Activated CD8-positive, alpha-beta T cell treated with anti-CD3 and anti-CD28 coated beads for 36 hours (primary cell): ENCODE measurements around the gene EPHB3. TPM values are rescaled to one million over a fixed set of nuclear protein-coding genes. Genes with fewer than 3 reads are reported as not detected.

Experiments used
- ATAC-seq: fragments of 200-7000 bp; cut with Tn5 transposase; one replicate; pipeline ENCODE4 v1.10.0; 2021; ENCODE audit warnings: mild to moderate bottlenecking, moderate library complexity
- CTCF ChIA-PET: fragments of 350-600 bp; sonication (Branson Sonifier 250); formaldehyde crosslinking; loops from one replicate; lab custom pipeline; 2021; ENCODE audit warnings: antibody characterized with exemption; lab: Charles Lee
- POLR2A ChIA-PET: fragments of 350-600 bp; sonication (Branson Sonifier 250); formaldehyde crosslinking; loops from one replicate; lab custom pipeline; 2021; ENCODE audit warnings: antibody characterized with exemption; lab: Charles Lee
- DNase-seq: peaks from one replicate; pipeline ENCODE4 v3.0.0-alpha.2; 2020
- H3K27ac Mint-ChIP-seq: one replicate; pipeline ENCODE4 v1.8.0; 2021; ENCODE audit warnings: mild to moderate bottlenecking, mixed read lengths
- H3K27me3 Mint-ChIP-seq: one replicate; pipeline ENCODE4 v1.8.0; 2021; ENCODE audit warnings: mixed read lengths
- H3K36me3 Mint-ChIP-seq: one replicate; pipeline ENCODE4 v1.8.0; 2021; ENCODE audit warnings: low read depth, mixed read lengths
- H3K4me1 Mint-ChIP-seq: one replicate; pipeline ENCODE4 v1.8.0; 2021; ENCODE audit warnings: low read depth, mixed read lengths
- H3K4me3 Mint-ChIP-seq: one replicate; pipeline ENCODE4 v1.8.0; 2021; ENCODE audit warnings: mild to moderate bottlenecking, moderate library complexity, mixed read lengths
- H3K9me3 Mint-ChIP-seq: one replicate; pipeline ENCODE4 v1.8.0; 2021; ENCODE audit warnings: mixed read lengths
- CTCF ChIP-seq: fragments of 200-600 bp; IDR thresholded peaks from one replicate; pipeline ENCODE4 v1.8.0; 2022; ENCODE audit warnings: antibody characterized with exemption, mild to moderate bottlenecking
- intact Hi-C: fragments of 100-400 bp; cut with micrococcal nuclease; formaldehyde crosslinking; loops from one replicate; pipeline ENCODE4 v1.10.0; 2022
- total RNA-seq, 2 experiments: library from RNA; stranded (reverse); gene quantifications; one replicate each; pipeline ENCODE4 v1.2.3, GENCODE V29; 2021

The EPHB3 gene
- total RNA-seq, 2 experiments from 2014 or later, result 0.07 TPM; not detected in 1

GRCh38 chr3:184543256-184543655 lies 18.3 kb upstream of the EPHB3 start:
- H3K9me3 Mint-ChIP-seq, result no peaks in the 10 kb centered on the region
- peaks cover 28% of the 10 kb centered on the region for H3K27me3 Mint-ChIP-seq
- H3K4me1 Mint-ChIP-seq, result peaks cover 4% of the 10 kb centered on the region
- ATAC-seq (no peak), DNase-seq (no peak)
- CTCF ChIA-PET, result interaction anchor here (1.0 to 9.6 kb wide), 11 partner anchors 21 to 193 kb away, joined by 3 to 104 read pairs (median 8); no protein-coding TSS in a partner anchor
- POLR2A ChIA-PET, result no interaction called here
- no peak overlapping the region for H3K27ac Mint-ChIP-seq
- no peak overlapping the region for H3K4me3 Mint-ChIP-seq
- intact Hi-C loops, result no loop called here
- no peak for TF ChIP-seq CTCF
- H3K36me3 Mint-ChIP-seq, result no peaks in the 10 kb centered on the region

- H3K36me3 Mint-ChIP-seq, result no peaks in the 10 kb centered on the region
- H3K4me3 Mint-ChIP-seq, result no peak overlapping the region
- H3K9me3 Mint-ChIP-seq, result no peaks in the 10 kb centered on the region
- DNase-seq (peak; percentile 83), ATAC-seq (peak; percentile 89)
- H3K27ac Mint-ChIP-seq, result no peak overlapping the region
- TF ChIP-seq CTCF, result peak; percentile 86
- peaks cover 4% of the 10 kb centered on the region for H3K4me1 Mint-ChIP-seq
- intact Hi-C loops, result loop anchor here (1.0 to 2.0 kb wide), 2 partner anchors 75 to 125 kb away; no protein-coding TSS in a partner anchor
- peaks cover 28% of the 10 kb centered on the region for H3K27me3 Mint-ChIP-seq
- ChIA-PET CTCF (interaction anchor here (1.4 to 9.6 kb wide), 9 partner anchors 24 to 194 kb away, joined by 3 to 104 read pairs (median 6); no protein-coding TSS in a partner anchor), POLR2A (no interaction called here)
These were observed 17.6 kb upstream of the EPHB3 start for GRCh38 chr3:184543843-184544512.

GRCh38 chr3:184544513-184544861 lies 17.1 kb upstream of the EPHB3 start:
- H3K27ac Mint-ChIP-seq, result no peak overlapping the region
- ChIA-PET POLR2A (no interaction called here), CTCF (interaction anchor here (1.2 to 9.6 kb wide), 9 partner anchors 23 to 194 kb away, joined by 3 to 104 read pairs (median 5); no protein-coding TSS in a partner anchor)
- no peaks in the 10 kb centered on the region for H3K9me3 Mint-ChIP-seq
- H3K36me3 Mint-ChIP-seq, result no peaks in the 10 kb centered on the region
- no peak for DNase-seq
- TF ChIP-seq CTCF, result no peak
- peaks cover 4% of the 10 kb centered on the region for H3K4me1 Mint-ChIP-seq
- no peak for ATAC-seq
- intact Hi-C loops, result loop anchor here (1.0 to 2.0 kb wide), 2 partner anchors 75 to 126 kb away; no protein-coding TSS in a partner anchor
- no peak overlapping the region for H3K4me3 Mint-ChIP-seq
- peaks cover 28% of the 10 kb centered on the region for H3K27me3 Mint-ChIP-seq

- no peak overlapping the region for H3K4me3 Mint-ChIP-seq
- H3K36me3 Mint-ChIP-seq, result no peaks in the 10 kb centered on the region
- H3K4me1 Mint-ChIP-seq, result peaks cover 6% of the 10 kb centered on the region
- ChIA-PET CTCF (interaction anchor here (0.8 to 1.7 kb wide), 7 partner anchors 8 to 192 kb away, joined by 3 to 6 read pairs (median 4); no protein-coding TSS in a partner anchor), POLR2A (no interaction called here)
- DNase-seq (no peak), ATAC-seq (no peak)
- H3K9me3 Mint-ChIP-seq, result no peaks in the 10 kb centered on the region
- H3K27ac Mint-ChIP-seq, result no peak overlapping the region
- no peak for TF ChIP-seq CTCF
- intact Hi-C loops, result loop anchor here (2.0 kb wide), 1 partner anchor 127 kb away; no protein-coding TSS in a partner anchor
- peaks cover 28% of the 10 kb centered on the region for H3K27me3 Mint-ChIP-seq
These were observed 15.8 kb upstream of the EPHB3 start for GRCh38 chr3:184545769-184546168.

GRCh38 chr3:184546252-184546651 lies 15.3 kb upstream of the EPHB3 start:
- ATAC-seq (no peak), DNase-seq (no peak)
- Mint-ChIP-seq H3K4me1 (peaks cover 6% of the 10 kb centered on the region), H3K9me3 (no peaks in the 10 kb centered on the region), H3K27ac (no peak overlapping the region), H3K27me3 (peaks cover 26% of the 10 kb centered on the region), H3K36me3 (no peaks in the 10 kb centered on the region), H3K4me3 (no peak overlapping the region)
- CTCF ChIA-PET, result interaction anchor here (0.9 to 1.3 kb wide), 3 partner anchors 9 to 174 kb away, joined by 3 to 5 read pairs (median 4); no protein-coding TSS in a partner anchor
- POLR2A ChIA-PET, result no interaction called here
- TF ChIP-seq CTCF, result no peak
- intact Hi-C loops, result no loop called here
